HCT116 (cell line): ENCODE measurements around the gene ACOT12.

Source experiments
- CTCF ChIP-seq, 3 experiments: fragments of 200-600 bp in 1 of 3; sonication (generic) in 1 of 3; IDR thresholded peaks in 2 of 3; conservative IDR thresholded peaks in 1 of 3; 2 replicates each; pipeline ENCODE4 v1.5.1; 2012 to 2017; ENCODE audit warnings: low read depth in 2 of 3, low read length in 2 of 3, antibody characterized with exemption in 1 of 3, borderline replicate concordance in 1 of 3, control low read depth in 1 of 3, mild to moderate bottlenecking in 1 of 3, mixed read lengths in 1 of 3, mixed run types in 1 of 3, moderate library complexity in 1 of 3; ENCODE audit not compliant: insufficient read depth in 1 of 3
- EGR1 ChIP-seq: IDR thresholded peaks from 2 replicates; pipeline ENCODE4 v1.6.1; 2012; ENCODE audit warnings: low read depth
- SP1 ChIP-seq: IDR thresholded peaks from 2 replicates; pipeline ENCODE4 v1.6.1; 2012; ENCODE audit warnings: low read depth
- TF ChIP-seq, protein P1 (sequence below): IDR thresholded peaks from 2 replicates; pipeline ENCODE4 v1.6.1; 2011; ENCODE audit warnings: mild to moderate bottlenecking, low read length, moderate library complexity; ENCODE audit not compliant: insufficient replicate concordance; ENCODE audit errors: extremely low read depth

DNA sequence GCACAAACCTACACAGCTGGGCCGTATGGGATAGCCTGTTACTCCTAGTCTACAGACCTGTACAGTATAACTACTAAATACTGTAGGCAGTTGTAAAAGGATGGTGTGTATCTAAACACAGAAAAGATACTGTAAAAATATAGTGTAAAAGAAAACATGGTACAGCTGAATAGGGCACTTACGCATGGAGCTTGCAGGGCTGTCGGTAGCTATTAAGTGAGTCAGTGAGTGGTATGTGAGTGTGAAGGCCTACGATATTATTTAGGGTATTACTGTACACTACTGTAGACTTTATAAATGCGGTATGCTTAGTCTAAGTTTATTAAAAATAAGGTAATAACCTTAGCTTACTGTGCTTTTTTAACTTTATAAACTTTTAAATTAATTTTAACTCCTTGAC is 91.3 kb downstream of the ACOT12 start:
- TF ChIP-seq, protein P1, sequence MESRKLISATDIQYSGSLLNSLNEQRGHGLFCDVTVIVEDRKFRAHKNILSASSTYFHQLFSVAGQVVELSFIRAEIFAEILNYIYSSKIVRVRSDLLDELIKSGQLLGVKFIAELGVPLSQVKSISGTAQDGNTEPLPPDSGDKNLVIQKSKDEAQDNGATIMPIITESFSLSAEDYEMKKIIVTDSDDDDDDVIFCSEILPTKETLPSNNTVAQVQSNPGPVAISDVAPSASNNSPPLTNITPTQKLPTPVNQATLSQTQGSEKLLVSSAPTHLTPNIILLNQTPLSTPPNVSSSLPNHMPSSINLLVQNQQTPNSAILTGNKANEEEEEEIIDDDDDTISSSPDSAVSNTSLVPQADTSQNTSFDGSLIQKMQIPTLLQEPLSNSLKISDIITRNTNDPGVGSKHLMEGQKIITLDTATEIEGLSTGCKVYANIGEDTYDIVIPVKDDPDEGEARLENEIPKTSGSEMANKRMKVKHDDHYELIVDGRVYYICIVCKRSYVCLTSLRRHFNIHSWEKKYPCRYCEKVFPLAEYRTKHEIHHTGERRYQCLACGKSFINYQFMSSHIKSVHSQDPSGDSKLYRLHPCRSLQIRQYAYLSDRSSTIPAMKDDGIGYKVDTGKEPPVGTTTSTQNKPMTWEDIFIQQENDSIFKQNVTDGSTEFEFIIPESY = no peak
- TF ChIP-seq CTCF (IDR thresholded peaks at IDR 0.05 in 2 of 3, conservative IDR thresholded peaks at IDR 0.05 in 1 of 3; ENCODE audit: borderline replicate concordance in 1 of 3, insufficient read depth in 1 of 3, low read depth in 2 of 3, low read length in 2 of 3) (no peak), EGR1 (no peak), SP1 (no peak)
